Endodermal cell (in vitro differentiated cells): ENCODE results near the gene SH3BGRL2. TPM values are rescaled to one million over a fixed set of nuclear protein-coding genes. Genes with fewer than 3 reads are reported as not detected.
"Not testable (repeated sequence)": the region's sequence is repeated elsewhere in the genome, so short reads cannot be mapped to it uniquely, and the experiment has no call there.

Source experiments
- DNase-seq: peaks from one replicate; pipeline ENCODE4 v3.0.0-alpha.2; 2017
- H3K27ac ChIP-seq: 2 replicates; pipeline ENCODE4 v1.5.1; 2013; ENCODE audit warnings: mild to moderate bottlenecking, low read depth, low read length, moderate library complexity
- H3K27me3 ChIP-seq: 2 replicates; pipeline ENCODE4 v1.6.1; 2013; ENCODE audit warnings: mild to moderate bottlenecking, low read length, moderate library complexity; ENCODE audit not compliant: insufficient read depth, control insufficient read depth, poor library complexity, severe bottlenecking
- H3K36me3 ChIP-seq: 2 replicates; pipeline ENCODE4 v1.7.0; 2013; ENCODE audit warnings: mild to moderate bottlenecking, low read length, moderate library complexity; ENCODE audit not compliant: control insufficient read depth, insufficient read depth
- H3K4me1 ChIP-seq: one replicate; pipeline ENCODE4 v1.7.0; 2013; ENCODE audit warnings: low read length; ENCODE audit not compliant: control insufficient read depth, insufficient read depth
- H3K4me3 ChIP-seq: 2 replicates; pipeline ENCODE4 v1.5.1; 2013; ENCODE audit warnings: mild to moderate bottlenecking, low read length, moderate library complexity
- H3K9ac ChIP-seq: 2 replicates; pipeline ENCODE4 v1.6.1; 2013; ENCODE audit warnings: mild to moderate bottlenecking, low read length, moderate library complexity; ENCODE audit not compliant: poor library complexity, severe bottlenecking; ENCODE audit errors: extremely low read depth
- H3K9me3 ChIP-seq: 2 replicates; pipeline ENCODE4 v1.6.1; 2013; ENCODE audit warnings: mild to moderate bottlenecking, low read length, moderate library complexity; ENCODE audit not compliant: control insufficient read depth
- H3K27ac Mint-ChIP-seq: 2 replicates; pipeline ENCODE4 v1.8.0; 2020; ENCODE audit warnings: mixed read lengths
- H3K27me3 Mint-ChIP-seq: 2 replicates; pipeline ENCODE4 v1.8.0; 2021; ENCODE audit warnings: mild to moderate bottlenecking, mixed read lengths; ENCODE audit not compliant: insufficient read depth
- H3K36me3 Mint-ChIP-seq: 2 replicates; pipeline ENCODE4 v1.8.0; 2020; ENCODE audit warnings: low read depth, mixed read lengths
- H3K4me1 Mint-ChIP-seq: 2 replicates; pipeline ENCODE4 v1.8.0; 2020; ENCODE audit warnings: mixed read lengths
- H3K4me3 Mint-ChIP-seq: 2 replicates; pipeline ENCODE4 v1.8.0; 2020; ENCODE audit warnings: mild to moderate bottlenecking, moderate library complexity, mixed read lengths
- H3K9me3 Mint-ChIP-seq: 2 replicates; pipeline ENCODE4 v1.8.0; 2020; ENCODE audit warnings: mild to moderate bottlenecking, mixed read lengths
- CTCF ChIP-seq: fragments of 200-600 bp; sonication (generic); conservative IDR thresholded peaks from 2 replicates; pipeline ENCODE4 v1.5.0; 2021; ENCODE audit warnings: antibody characterized with exemption, mild to moderate bottlenecking
- WGBS, 2 experiments: methylation state at CpG; one replicate each; pipeline versions ENCODE4 v1.1.5 to v1.1.7; 2013; ENCODE audit warnings: missing lambda C conversion rate in 2 of 2, mixed read lengths in 1 of 2; ENCODE audit not compliant: insufficient coverage in 1 of 2, insufficient read length in 1 of 2; 5-methylcytosine and 5-hydroxymethylcytosine counted together
- total RNA-seq, 2 donors: library from RNA; stranded (reverse); fragmentation: NEBNext Ultra II Directional in 1 of 2; extraction: Animal tissue kit (Norgen Biotek cat#: 25700) in 1 of 2; gene quantifications; 2 replicates in 1 of 2; 3 replicates in 1 of 2; pipeline ENCODE4 v1.2.1, GENCODE V29; 2021

The SH3BGRL2 gene
- total RNA-seq, 2 donors from 2014 or later = 24.3 to 40.1 TPM

- peaks cover 5% of the 10 kb centered on the region for H3K36me3 ChIP-seq
- no peak overlapping the region for H3K4me3 Mint-ChIP-seq
- H3K9ac ChIP-seq = no peak overlapping the region
- H3K4me3 ChIP-seq = no peak overlapping the region
- TF ChIP-seq CTCF = peak; percentile 77
- H3K27me3 Mint-ChIP-seq = no peaks in the 10 kb centered on the region
- no peaks in the 10 kb centered on the region for H3K27me3 ChIP-seq
- no peak for DNase-seq
- H3K27ac Mint-ChIP-seq = no peak overlapping the region
- peaks cover 4% of the 10 kb centered on the region for H3K4me1 ChIP-seq
- no peaks in the 10 kb centered on the region for H3K9me3 Mint-ChIP-seq
- H3K27ac ChIP-seq = no peak overlapping the region
- H3K4me1 Mint-ChIP-seq = peaks cover 37% of the 10 kb centered on the region
- peaks cover 11% of the 10 kb centered on the region for H3K36me3 Mint-ChIP-seq
- peaks cover 5% of the 10 kb centered on the region for H3K9me3 ChIP-seq
- 80 to 91% methylated on average over 2 of the region's 2 CpGs for WGBS, 2 experiments
These were observed 41.5 kb downstream of the SH3BGRL2 start for GRCh38 chr6:79672631-79673111.

- H3K4me3 Mint-ChIP-seq = no peak overlapping the region
These were observed 42.8 kb downstream of the SH3BGRL2 start for GRCh38 chr6:79673947-79674346.

DNA sequence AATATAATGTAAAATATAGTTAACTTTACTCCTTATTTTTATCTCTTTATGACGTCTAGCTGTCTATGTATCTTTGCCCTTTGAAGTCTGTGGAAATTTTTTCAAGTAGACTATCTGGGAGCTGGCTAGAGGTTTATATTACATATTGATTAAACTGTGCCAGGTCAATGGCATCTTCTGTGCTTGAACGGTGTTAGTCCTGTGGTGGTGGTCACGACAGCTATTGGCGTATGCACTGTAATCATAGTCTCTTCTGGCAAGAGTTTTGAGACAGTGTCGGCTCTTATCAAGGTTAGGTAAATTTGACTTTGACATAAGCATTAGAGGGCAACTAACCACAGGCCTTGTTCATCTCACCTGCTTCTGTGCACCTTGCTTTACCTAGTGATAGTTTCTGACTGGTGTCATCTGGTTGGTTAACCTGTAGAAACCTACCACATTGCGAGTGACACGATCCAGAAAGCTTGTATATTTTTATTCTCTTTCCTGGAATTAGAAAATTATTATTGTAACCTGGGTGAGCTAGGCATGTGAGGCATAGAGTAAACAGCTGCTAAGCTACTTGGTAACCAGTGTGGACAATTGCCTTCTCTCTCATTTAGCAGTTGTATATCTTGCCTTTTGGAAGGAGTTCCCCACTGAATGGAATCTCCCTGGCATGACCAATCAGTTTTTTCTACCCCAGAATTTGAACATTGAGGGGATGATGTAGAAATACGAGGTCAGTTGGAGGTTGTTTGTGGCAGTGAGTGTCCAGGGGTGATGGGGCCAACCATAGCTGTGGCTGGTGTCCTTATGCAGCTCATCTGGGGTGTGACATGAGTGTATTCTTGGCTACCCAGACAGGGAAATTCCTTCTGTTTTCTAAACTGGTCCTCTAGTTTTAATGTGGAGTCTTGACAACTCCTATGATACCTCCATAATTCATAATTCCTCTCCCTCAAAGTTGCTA lies 45.9 kb downstream of the SH3BGRL2 start:
- H3K4me1 ChIP-seq = peaks cover 4% of the 10 kb centered on the region
- H3K27ac Mint-ChIP-seq = no peak overlapping the region
- H3K4me3 ChIP-seq = no peak overlapping the region

More at GRCh38 chr6:79673947-79674346, 42.8 kb downstream of the SH3BGRL2 start:
- WGBS, 2 experiments = 94 to 100% methylated on average over 1 to 3 of the region's 3 CpGs
- TF ChIP-seq CTCF = no peak
- H3K36me3 Mint-ChIP-seq = peaks cover 15% of the 10 kb centered on the region
- peaks cover 29% of the 10 kb centered on the region for H3K4me1 Mint-ChIP-seq
- H3K9ac ChIP-seq = no peak overlapping the region
- no peak overlapping the region for H3K27ac Mint-ChIP-seq
- no peak for DNase-seq
- no peak overlapping the region for H3K4me3 ChIP-seq
- H3K4me1 ChIP-seq = peaks cover 4% of the 10 kb centered on the region
- H3K9me3 ChIP-seq = peaks cover 5% of the 10 kb centered on the region
- peaks cover 5% of the 10 kb centered on the region for H3K36me3 ChIP-seq
- H3K27me3 Mint-ChIP-seq = no peaks in the 10 kb centered on the region
- peaks cover under 1% of the 10 kb centered on the region for H3K9me3 Mint-ChIP-seq
- H3K27me3 ChIP-seq = no peaks in the 10 kb centered on the region
- H3K27ac ChIP-seq = no peak overlapping the region

DNA sequence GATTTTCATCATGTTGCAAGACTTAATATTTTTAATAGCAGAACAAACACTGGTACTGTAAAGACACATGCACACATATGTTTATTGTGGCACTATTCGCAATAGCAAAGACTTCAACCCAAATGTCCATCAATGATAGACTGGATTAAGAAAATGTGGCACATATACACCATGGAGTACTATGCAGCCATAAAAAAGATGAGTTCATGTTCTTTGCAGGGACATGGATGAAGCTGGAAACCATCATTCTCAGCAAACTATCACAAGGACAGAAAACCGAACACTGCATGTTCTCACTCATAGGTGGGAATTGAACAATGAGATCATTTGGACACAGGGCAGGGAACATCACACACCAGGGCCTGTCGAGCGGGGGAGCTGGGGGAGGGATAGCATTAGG lies 51.6 kb downstream of the SH3BGRL2 start:
- peaks cover 27% of the 10 kb centered on the region for H3K36me3 Mint-ChIP-seq
- not testable (repeated sequence) for H3K27me3 Mint-ChIP-seq, H3K9me3 Mint-ChIP-seq, H3K27me3 ChIP-seq, H3K4me3 Mint-ChIP-seq, H3K9ac ChIP-seq, H3K27ac Mint-ChIP-seq, H3K9me3 ChIP-seq, H3K36me3 ChIP-seq, DNase-seq, H3K4me3 ChIP-seq, H3K27ac ChIP-seq
- WGBS, 2 experiments = 100% methylated on average over 1 to 4 of the region's 4 CpGs
- H3K4me1 Mint-ChIP-seq = peaks cover 23% of the 10 kb centered on the region
- H3K4me1 ChIP-seq = peaks cover 10% of the 10 kb centered on the region

More for the DNA sequence above, 45.9 kb downstream of the SH3BGRL2 start:
- Mint-ChIP-seq H3K9me3 (peaks cover 3% of the 10 kb centered on the region), H3K4me1 (peaks cover 8% of the 10 kb centered on the region), H3K27me3 (no peaks in the 10 kb centered on the region), H3K36me3 (peaks cover 27% of the 10 kb centered on the region), H3K4me3 (no peak overlapping the region)
- Histone ChIP-seq H3K9ac (no peak overlapping the region), H3K27ac (no peak overlapping the region), H3K36me3 (peaks cover 5% of the 10 kb centered on the region), H3K27me3 (no peaks in the 10 kb centered on the region), H3K9me3 (peaks cover 5% of the 10 kb centered on the region)
- WGBS, 2 experiments = 92 to 100% methylated on average over 5 to 8 of the region's 8 CpGs
- DNase-seq = no peak
- no peak for TF ChIP-seq CTCF
